Activated CD4-positive, alpha-beta T cell treated with anti-CD3 and anti-CD28 coated beads, Interleukin-2, amount 10 ng/mL, durations not matched to agents 7 days and 5 days (primary cell): Measurements from ENCODE around the gene LSG1. TPM values are rescaled to one million over a fixed set of nuclear protein-coding genes. Genes with fewer than 3 reads are reported as not detected.
A peak's percentile ranks its signal among the peaks of the same experiment; 100 is the strongest.
"Not testable (repeated sequence)": the region's sequence is repeated elsewhere in the genome, so short reads cannot be mapped to it uniquely, and the experiment has no call there.

ENCODE experiments used
- CTCF ChIA-PET: fragments of 350-600 bp; sonication (Branson Sonifier 250); formaldehyde crosslinking; loops from one replicate; lab custom pipeline; 2021; ENCODE audit warnings: antibody characterized with exemption; lab: Charles Lee
- POLR2A ChIA-PET: fragments of 350-600 bp; sonication (Branson Sonifier 250); formaldehyde crosslinking; loops from one replicate; lab custom pipeline; 2021; ENCODE audit warnings: antibody characterized with exemption; lab: Charles Lee
- DNase-seq: peaks from one replicate; pipeline ENCODE4 v3.0.0-alpha.2; 2020
- H3K27ac Mint-ChIP-seq: one replicate; pipeline ENCODE4 v1.8.0; 2021; ENCODE audit warnings: mild to moderate bottlenecking, moderate library complexity, mixed read lengths
- H3K27me3 Mint-ChIP-seq: one replicate; pipeline ENCODE4 v1.8.0; 2021; ENCODE audit warnings: mixed read lengths
- H3K36me3 Mint-ChIP-seq: one replicate; pipeline ENCODE4 v1.8.0; 2021; ENCODE audit warnings: low read depth, mixed read lengths
- H3K4me1 Mint-ChIP-seq: one replicate; pipeline ENCODE4 v1.8.0; 2021; ENCODE audit warnings: mixed read lengths
- H3K4me3 Mint-ChIP-seq: one replicate; pipeline ENCODE4 v1.8.0; 2021; ENCODE audit warnings: mild to moderate bottlenecking, moderate library complexity, mixed read lengths
- H3K9me3 Mint-ChIP-seq: one replicate; pipeline ENCODE4 v1.8.0; 2021; ENCODE audit warnings: mixed read lengths
- total RNA-seq, 2 experiments: library from RNA; stranded (reverse); gene quantifications; one replicate each; pipeline ENCODE4 v1.2.3, GENCODE V29; 2021

The LSG1 gene
- total RNA-seq, 2 experiments from 2014 or later, result 42.5 to 44.6 TPM

DNA sequence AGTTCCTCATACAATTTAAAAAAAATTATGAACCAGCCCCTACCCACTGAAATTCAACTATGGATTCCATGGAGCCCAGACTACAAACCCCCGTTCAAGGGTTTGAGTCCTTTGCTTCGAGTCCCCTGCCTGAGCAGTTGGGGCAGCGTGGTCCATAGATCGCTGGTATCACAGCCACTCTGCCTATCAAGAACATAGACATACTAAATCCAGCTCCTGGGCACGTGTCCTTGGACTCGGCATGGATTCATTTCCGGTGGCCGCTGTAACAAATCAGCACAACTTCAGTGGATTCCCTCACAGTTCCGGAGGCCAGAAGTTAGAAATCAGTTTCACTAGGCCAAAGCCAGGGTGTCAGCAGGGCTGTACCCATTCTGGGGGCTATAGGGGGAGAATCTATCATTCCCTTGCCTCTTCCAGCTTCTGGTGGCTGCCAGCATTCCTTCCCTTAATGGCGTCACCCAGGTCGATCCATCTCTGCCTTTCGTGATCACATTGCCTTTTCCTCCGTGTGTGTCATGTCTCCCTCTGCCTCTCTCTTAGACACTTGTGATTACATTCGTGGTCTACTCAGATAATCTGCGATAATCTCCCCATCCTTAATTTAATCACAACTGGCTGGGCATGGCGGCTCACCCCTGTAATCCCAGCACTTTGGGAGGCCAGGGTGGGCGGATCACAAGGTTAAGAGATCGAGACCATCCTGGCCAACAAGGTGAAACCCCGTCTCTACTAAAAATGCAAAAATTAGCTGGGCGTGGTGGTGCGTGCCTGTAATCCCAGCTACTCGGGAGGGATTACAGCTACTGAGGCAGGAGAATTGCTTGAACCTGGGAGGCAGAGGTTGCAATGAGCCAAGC is 34.2 kb downstream of the LSG1 start:
- no peaks in the 10 kb centered on the region for H3K27me3 Mint-ChIP-seq
- no peak for DNase-seq
- H3K4me3 Mint-ChIP-seq, result no peak overlapping the region
- ChIA-PET POLR2A (interaction anchor here (0.6 kb wide), 1 partner anchor 405 kb away, joined by 8 read pairs; no protein-coding TSS in a partner anchor), CTCF (interaction anchor here (1.8 kb wide), 1 partner anchor 34 kb away, joined by 8 read pairs; the partner anchor contains the start of gene LSG1)
- peaks cover 19% of the 10 kb centered on the region for H3K4me1 Mint-ChIP-seq
- no peak overlapping the region for H3K27ac Mint-ChIP-seq
- H3K9me3 Mint-ChIP-seq, result no peaks in the 10 kb centered on the region
- peaks cover 18% of the 10 kb centered on the region for H3K36me3 Mint-ChIP-seq

GRCh38 chr3:194637066-194637465 is 34.9 kb downstream of the LSG1 start:
- Mint-ChIP-seq H3K27ac (no peak overlapping the region), H3K27me3 (no peaks in the 10 kb centered on the region), H3K4me1 (peaks cover 21% of the 10 kb centered on the region), H3K36me3 (peaks cover 15% of the 10 kb centered on the region), H3K9me3 (no peaks in the 10 kb centered on the region), H3K4me3 (no peak overlapping the region)
- CTCF ChIA-PET, result interaction anchor here (1.2 kb wide), 1 partner anchor 633 kb away, joined by 3 read pairs; no protein-coding TSS in a partner anchor
- DNase-seq, result no peak
- POLR2A ChIA-PET, result no interaction called here

- Mint-ChIP-seq H3K9me3 (peaks cover 6% of the 10 kb centered on the region), H3K4me1 (peaks cover 15% of the 10 kb centered on the region), H3K27ac (peak within 1 kb of the TSS; percentile 46), H3K4me3 (peak within 1 kb of the TSS; percentile 80), H3K27me3 (no peaks in the 10 kb centered on the region), H3K36me3 (peaks cover 4% of the 10 kb centered on the region)
- POLR2A ChIA-PET, result no interaction called here
- CTCF ChIA-PET, result interaction anchor here (0.6 to 1.6 kb wide), 8 partner anchors 9 to 239 kb away, joined by 3 to 5 read pairs (median 3); no protein-coding TSS in a partner anchor
- peak; percentile 49 for DNase-seq
These were observed 38.5 kb downstream of the LSG1 start, which contains the start of gene TMEM44 for GRCh38 chr3:194633349-194634004. Gene TMEM44 (minus strand): TSS chr3:194633419. CDS start chr3:194633215, 204 bp downstream.

- ChIA-PET POLR2A (no interaction called here), CTCF (interaction anchor here (1.2 to 1.6 kb wide), 4 partner anchors 13 to 238 kb away, joined by 3 to 5 read pairs (median 4); no protein-coding TSS in a partner anchor)
- Mint-ChIP-seq H3K27me3 (no peaks in the 10 kb centered on the region), H3K4me1 (peaks cover 15% of the 10 kb centered on the region), H3K27ac (peak overlapping the region; percentile 41), H3K36me3 (peaks cover 4% of the 10 kb centered on the region), H3K9me3 (peaks cover 6% of the 10 kb centered on the region), H3K4me3 (peak overlapping the region; percentile 80)
- DNase-seq, result no peak
These were observed 39.1 kb downstream of the LSG1 start for GRCh38 chr3:194632809-194633348.

GRCh38 chr3:194632226-194632808 is 39.7 kb downstream of the LSG1 start:
- Mint-ChIP-seq H3K27me3 (no peaks in the 10 kb centered on the region), H3K4me3 (peak overlapping the region; percentile 80), H3K4me1 (peaks cover 14% of the 10 kb centered on the region), H3K27ac (no peak overlapping the region), H3K36me3 (peaks cover 4% of the 10 kb centered on the region), H3K9me3 (peaks cover 6% of the 10 kb centered on the region)
- ChIA-PET CTCF (interaction anchor here (1.6 kb wide), 1 partner anchor 19 kb away, joined by 4 read pairs; no protein-coding TSS in a partner anchor), POLR2A (no interaction called here)
- DNase-seq, result no peak

- peaks cover 4% of the 10 kb centered on the region for H3K36me3 Mint-ChIP-seq
- H3K9me3 Mint-ChIP-seq, result peaks cover 6% of the 10 kb centered on the region
- POLR2A ChIA-PET, result no interaction called here
- no peaks in the 10 kb centered on the region for H3K27me3 Mint-ChIP-seq
- CTCF ChIA-PET, result no interaction called here
- H3K27ac Mint-ChIP-seq, result no peak overlapping the region
- H3K4me1 Mint-ChIP-seq, result peaks cover 10% of the 10 kb centered on the region
- peak overlapping the region; percentile 80 for H3K4me3 Mint-ChIP-seq
- no peak for DNase-seq
These were observed 40.3 kb downstream of the LSG1 start for GRCh38 chr3:194631696-194632095.

- H3K9me3 Mint-ChIP-seq, DNase-seq, CTCF ChIA-PET, H3K27ac Mint-ChIP-seq, H3K36me3 Mint-ChIP-seq, POLR2A ChIA-PET, H3K4me3 Mint-ChIP-seq, H3K27me3 Mint-ChIP-seq: not testable (repeated sequence)
- H3K4me1 Mint-ChIP-seq, result peaks cover 10% of the 10 kb centered on the region
These were observed 41.3 kb downstream of the LSG1 start for GRCh38 chr3:194630681-194631080.

GRCh38 chr3:194624956-194625355 is 47.0 kb downstream of the LSG1 start:
- Mint-ChIP-seq H3K9me3 (no peaks in the 10 kb centered on the region), H3K4me1 (no peaks in the 10 kb centered on the region), H3K36me3 (no peaks in the 10 kb centered on the region), H3K27me3 (no peaks in the 10 kb centered on the region), H3K4me3 (no peak overlapping the region), H3K27ac (no peak overlapping the region)
- no peak for DNase-seq
- ChIA-PET CTCF (interaction anchor here (1.2 to 1.4 kb wide), 2 partner anchors 9 to 28 kb away, joined by 3 read pairs; partner anchors contain the start of gene TMEM44), POLR2A (no interaction called here)

GRCh38 chr3:194623449-194624290 is 48.3 kb downstream of the LSG1 start:
- CTCF ChIA-PET, result interaction anchor here (0.6 kb wide), 1 partner anchor 13 kb away, joined by 3 read pairs; no protein-coding TSS in a partner anchor
- Mint-ChIP-seq H3K27me3 (no peaks in the 10 kb centered on the region), H3K4me1 (no peaks in the 10 kb centered on the region), H3K4me3 (no peak overlapping the region), H3K36me3 (no peaks in the 10 kb centered on the region), H3K27ac (no peak overlapping the region), H3K9me3 (no peaks in the 10 kb centered on the region)
- no peak for DNase-seq
- POLR2A ChIA-PET, result no interaction called here

- POLR2A ChIA-PET, result no interaction called here
- CTCF ChIA-PET, result interaction anchor here (0.7 kb wide), 1 partner anchor 20 kb away, joined by 5 read pairs; no protein-coding TSS in a partner anchor
- Mint-ChIP-seq H3K27ac (no peak overlapping the region), H3K4me1 (no peaks in the 10 kb centered on the region), H3K4me3 (no peak overlapping the region), H3K9me3 (no peaks in the 10 kb centered on the region), H3K36me3 (no peaks in the 10 kb centered on the region), H3K27me3 (no peaks in the 10 kb centered on the region)
- DNase-seq, result no peak
These were observed 49.2 kb downstream of the LSG1 start for GRCh38 chr3:194622621-194623340.

GRCh38 chr3:194621947-194622346 is 50.0 kb downstream of the LSG1 start:
- Mint-ChIP-seq H3K36me3 (no peaks in the 10 kb centered on the region), H3K9me3 (no peaks in the 10 kb centered on the region), H3K27me3 (no peaks in the 10 kb centered on the region), H3K4me1 (no peaks in the 10 kb centered on the region), H3K4me3 (no peak overlapping the region), H3K27ac (no peak overlapping the region)
- ChIA-PET CTCF (no interaction called here), POLR2A (no interaction called here)
- DNase-seq, result no peak
